ENCODE data around the gene CLCNKA. TPM values are rescaled to one million over a fixed set of nuclear protein-coding genes. Genes with fewer than 3 reads are reported as not detected.

Gene CLCNKA
- total RNA-seq, 2 donors from 2014 or later, result 2.1 to 4.0 TPM

DNA sequence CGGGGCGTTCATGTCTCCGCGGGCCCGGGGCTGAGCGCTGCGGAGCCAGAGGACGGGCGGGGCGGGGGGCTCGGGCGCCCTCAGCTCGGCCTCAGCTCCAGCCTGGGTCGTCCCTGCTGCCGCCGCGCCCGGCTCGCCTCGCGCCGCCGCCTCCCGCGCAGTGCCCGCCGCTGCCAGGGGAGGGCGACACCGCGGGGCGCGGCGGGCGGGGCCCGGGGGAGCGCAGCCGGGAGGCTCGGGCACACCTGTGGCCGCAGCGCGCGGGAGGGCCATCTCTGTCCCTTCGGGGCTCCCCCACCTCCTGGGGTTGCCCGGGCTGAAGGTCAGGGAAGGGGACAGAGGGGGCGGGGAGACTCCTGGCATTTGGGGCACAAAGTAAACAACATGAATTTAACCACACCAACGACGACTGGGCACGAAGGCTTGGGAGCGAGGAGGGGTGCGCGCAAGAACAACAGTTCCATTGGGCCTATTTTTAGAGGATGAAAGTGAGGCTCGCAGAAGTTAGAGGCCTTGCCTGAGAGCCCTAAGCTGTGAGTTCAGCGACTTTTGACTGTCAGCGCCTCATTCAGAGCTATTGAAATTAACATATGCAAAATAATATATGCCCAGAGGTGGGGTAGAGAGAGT, 51.8 kb downstream of the CLCNKA start, which contains the start of gene FAM131C:
Gene FAM131C, minus strand, starts transcription at position 162 of the 630 bp plus-strand sequence. CDS start 209 bp downstream, outside the sequence.
- intact Hi-C loops (cut with DNase I), result loop anchor here (10.0 kb wide), 1 partner anchor 281 kb away; the partner anchor contains the start of gene FBXO42
- H3K36me3 ChIP-seq (replicated peaks in 1 of 2; ENCODE audit: insufficient read depth in 1 of 2, low read depth in 2 of 2), result no peaks in the 10 kb centered on the region
- H3K27ac ChIP-seq, result no peak within 1 kb of the TSS
- no peaks in the 10 kb centered on the region for H3K9me3 ChIP-seq
- no peaks in the 10 kb centered on the region for H3K27me3 ChIP-seq
- peak in 3 of 4 donors; percentile 45 to 56 (median 55) for DNase-seq
- no peak within 1 kb of the TSS for H3K4me3 ChIP-seq
- TF ChIP-seq, protein P1, sequence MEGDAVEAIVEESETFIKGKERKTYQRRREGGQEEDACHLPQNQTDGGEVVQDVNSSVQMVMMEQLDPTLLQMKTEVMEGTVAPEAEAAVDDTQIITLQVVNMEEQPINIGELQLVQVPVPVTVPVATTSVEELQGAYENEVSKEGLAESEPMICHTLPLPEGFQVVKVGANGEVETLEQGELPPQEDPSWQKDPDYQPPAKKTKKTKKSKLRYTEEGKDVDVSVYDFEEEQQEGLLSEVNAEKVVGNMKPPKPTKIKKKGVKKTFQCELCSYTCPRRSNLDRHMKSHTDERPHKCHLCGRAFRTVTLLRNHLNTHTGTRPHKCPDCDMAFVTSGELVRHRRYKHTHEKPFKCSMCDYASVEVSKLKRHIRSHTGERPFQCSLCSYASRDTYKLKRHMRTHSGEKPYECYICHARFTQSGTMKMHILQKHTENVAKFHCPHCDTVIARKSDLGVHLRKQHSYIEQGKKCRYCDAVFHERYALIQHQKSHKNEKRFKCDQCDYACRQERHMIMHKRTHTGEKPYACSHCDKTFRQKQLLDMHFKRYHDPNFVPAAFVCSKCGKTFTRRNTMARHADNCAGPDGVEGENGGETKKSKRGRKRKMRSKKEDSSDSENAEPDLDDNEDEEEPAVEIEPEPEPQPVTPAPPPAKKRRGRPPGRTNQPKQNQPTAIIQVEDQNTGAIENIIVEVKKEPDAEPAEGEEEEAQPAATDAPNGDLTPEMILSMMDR (IDR thresholded peaks at IDR 0.05), result peak in 4 of 7 experiments; percentile 68 to 88 (median 80)
- no peak for TF ChIP-seq POLR2A (IDR thresholded peaks at IDR 0.05)
- H3K4me1 ChIP-seq, result peaks cover 33% of the 10 kb centered on the region
- peak; percentile 78 for ATAC-seq
- 2 to 9% methylated on average over 11 to 33 of the region's 54 CpGs for WGBS, 2 donors

GRCh38 chr1:16074217-16074616, 52.4 kb downstream of the CLCNKA start:
- no peaks in the 10 kb centered on the region for H3K36me3 ChIP-seq (replicated peaks in 1 of 2; ENCODE audit: insufficient read depth in 1 of 2, low read depth in 2 of 2)
- peaks cover 32% of the 10 kb centered on the region for H3K4me1 ChIP-seq
- no peak overlapping the region for H3K4me3 ChIP-seq
- ATAC-seq, result no peak
- no peak for DNase-seq
- H3K27me3 ChIP-seq, result no peaks in the 10 kb centered on the region
- H3K27ac ChIP-seq, result no peak overlapping the region
- no peak for TF ChIP-seq POLR2A (IDR thresholded peaks at IDR 0.05)
- TF ChIP-seq, protein P1 (IDR thresholded peaks at IDR 0.05), result no peak
- H3K9me3 ChIP-seq, result no peaks in the 10 kb centered on the region
- 86 to 87% methylated on average over 5 of the region's 5 CpGs for WGBS, 2 donors
- intact Hi-C loops (cut with DNase I), result loop anchor here (10.0 kb wide), 1 partner anchor 281 kb away; the partner anchor contains the start of gene FBXO42

GRCh38 chr1:16075337-16076030, 53.6 kb downstream of the CLCNKA start:
- intact Hi-C loops (cut with DNase I), result loop anchor here (10.0 kb wide), 1 partner anchor 279 kb away; the partner anchor contains the start of gene FBXO42
- ATAC-seq, result no peak
- peak in 2 of 4 donors; percentile 64 to 69 for DNase-seq
- Histone ChIP-seq H3K4me1 (peaks cover 26% of the 10 kb centered on the region), H3K27ac (no peak overlapping the region), H3K36me3 (replicated peaks in 1 of 2; ENCODE audit: insufficient read depth in 1 of 2, low read depth in 2 of 2) (no peaks in the 10 kb centered on the region), H3K9me3 (no peaks in the 10 kb centered on the region), H3K27me3 (no peaks in the 10 kb centered on the region), H3K4me3 (no peak overlapping the region)
- TF ChIP-seq, protein P1 (IDR thresholded peaks at IDR 0.05), result no peak
- no peak for TF ChIP-seq POLR2A (IDR thresholded peaks at IDR 0.05)
- WGBS, 2 donors, result 59 to 67% methylated on average over 11 of the region's 11 CpGs

DNA sequence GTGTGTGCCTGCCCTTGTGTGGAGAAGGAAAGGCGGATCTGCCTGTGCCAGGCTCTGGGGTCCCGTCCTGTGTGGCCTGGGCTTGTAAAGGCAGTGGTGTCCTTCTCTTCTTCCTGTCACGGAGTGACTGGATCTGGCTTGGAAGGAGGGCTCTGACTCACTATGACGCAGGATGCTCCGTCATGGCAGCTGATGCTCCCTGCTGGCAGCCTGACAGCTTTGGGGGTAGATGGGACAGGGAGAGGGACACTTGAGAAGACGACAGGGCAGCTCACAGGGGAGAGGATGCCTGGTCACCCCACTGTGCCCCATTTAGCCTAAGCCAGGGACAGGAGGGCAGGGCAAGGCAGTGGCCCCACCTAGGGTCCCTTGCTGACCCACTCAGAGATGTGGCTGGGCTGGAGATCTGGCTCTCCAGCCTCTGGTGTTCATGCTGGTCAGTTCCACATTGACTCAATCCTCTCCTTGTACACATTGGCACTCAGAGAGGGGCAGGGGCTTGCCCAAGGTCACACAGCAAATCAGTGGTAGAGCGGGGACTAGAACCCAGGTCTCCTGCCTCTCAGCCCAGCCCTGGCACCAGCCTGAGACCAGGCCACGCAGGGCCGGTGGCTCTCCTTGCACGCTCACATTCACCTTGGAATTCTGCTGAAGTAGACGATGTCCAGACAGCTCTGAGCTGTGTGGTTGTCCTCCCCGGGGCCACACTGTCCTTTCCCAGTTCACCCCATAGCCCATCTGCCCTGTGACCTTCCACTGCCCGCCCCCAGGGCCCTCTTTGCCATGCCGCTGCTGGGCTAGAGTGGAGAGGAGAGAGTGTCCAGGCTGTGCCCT, 54.4 kb downstream of the CLCNKA start:
- no peaks in the 10 kb centered on the region for H3K27me3 ChIP-seq
- WGBS, 2 donors, result 81 to 93% methylated on average over 9 to 14 of the region's 14 CpGs
- no peak for ATAC-seq
- no peak overlapping the region for H3K27ac ChIP-seq
- no peaks in the 10 kb centered on the region for H3K9me3 ChIP-seq
- no peaks in the 10 kb centered on the region for H3K36me3 ChIP-seq (replicated peaks in 1 of 2; ENCODE audit: insufficient read depth in 1 of 2, low read depth in 2 of 2)
- intact Hi-C loops (cut with DNase I), result loop anchor here (10.0 kb wide), 1 partner anchor 279 kb away; the partner anchor contains the start of gene FBXO42
- H3K4me1 ChIP-seq, result peaks cover 26% of the 10 kb centered on the region
- TF ChIP-seq, protein P1 (IDR thresholded peaks at IDR 0.05), result no peak
- no peak for TF ChIP-seq POLR2A (IDR thresholded peaks at IDR 0.05)
- no peak overlapping the region for H3K4me3 ChIP-seq
- DNase-seq, result no peak

Measured in body of pancreas (tissue), 4 donors.